ENCODE results near the gene CTDP1.
A peak's percentile ranks its signal among the peaks of the same experiment; 100 is the strongest.

Gene CTDP1

GRCh38 chr18:79784071-79784913 lies 104.7 kb downstream of the CTDP1 start:
- in situ Hi-C loops (cut with MboI; ENCODE audit: low pct_unique_long_range_greater_than_20kb, low sequenced_read_pairs) = no loop called here
- no peak for DNase-seq

DNA sequence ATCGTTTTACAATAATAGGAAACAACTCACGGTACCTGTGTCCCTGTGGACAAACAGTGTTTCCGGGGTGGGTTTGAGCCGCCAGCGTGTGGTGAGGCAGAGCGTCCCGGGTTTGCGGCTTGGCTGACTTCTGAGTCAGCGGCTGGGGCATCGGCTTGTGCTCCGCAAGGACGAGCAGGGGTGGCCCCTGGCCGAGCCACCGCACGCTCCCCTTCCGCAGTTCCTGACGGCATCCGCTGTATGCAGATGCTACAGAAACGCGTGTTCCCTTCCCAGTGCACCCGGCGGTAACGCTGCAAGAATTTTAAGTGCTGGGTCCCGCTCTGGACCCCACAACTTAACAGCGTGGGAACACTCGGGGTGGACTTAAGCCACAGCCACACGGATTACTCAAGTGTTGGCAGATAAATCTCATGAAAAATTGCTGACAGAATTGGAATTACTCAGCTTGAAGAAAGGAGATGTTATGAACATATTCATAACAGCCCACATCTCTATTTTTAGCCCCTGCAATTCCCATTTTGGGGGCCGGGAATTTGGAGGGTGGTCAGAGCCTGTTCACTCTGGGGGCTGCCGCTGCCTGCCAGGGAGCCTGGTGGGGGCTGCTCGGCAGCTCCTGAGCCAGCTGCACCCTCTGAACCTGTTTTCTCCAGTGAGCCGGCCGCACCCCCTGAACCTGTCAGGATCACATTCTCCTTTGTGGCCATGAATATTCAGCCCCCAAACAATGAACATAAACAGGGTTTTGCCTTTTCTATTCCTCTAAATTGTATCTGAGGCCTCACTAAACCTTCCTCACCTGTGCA lies 105.6 kb downstream of the CTDP1 start:
- in situ Hi-C loops (cut with MboI; ENCODE audit: low pct_unique_long_range_greater_than_20kb, low sequenced_read_pairs) = no loop called here
- no peak for DNase-seq

DNA sequence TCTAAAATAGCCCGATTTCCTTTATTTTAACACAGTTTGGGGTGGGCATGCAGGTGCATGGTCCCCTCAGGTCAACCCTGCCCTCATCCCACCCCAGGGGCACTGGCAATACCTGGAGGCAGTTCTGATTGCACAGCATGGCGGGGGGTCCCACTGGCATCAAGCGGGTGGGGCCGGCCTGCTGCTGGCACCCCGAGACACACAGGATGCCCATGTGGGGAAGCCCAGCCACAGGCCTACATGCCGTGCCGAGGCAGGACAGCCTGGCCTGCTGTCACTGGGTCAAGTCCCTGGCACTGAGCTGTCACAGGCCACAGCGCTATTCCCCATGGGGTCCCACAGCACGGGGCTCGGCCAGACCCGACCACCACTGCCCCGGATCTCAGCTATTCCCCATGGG lies 106.2 kb downstream of the CTDP1 start:
- in situ Hi-C loops (cut with MboI; ENCODE audit: low pct_unique_long_range_greater_than_20kb, low sequenced_read_pairs) = no loop called here
- DNase-seq = no peak

DNA sequence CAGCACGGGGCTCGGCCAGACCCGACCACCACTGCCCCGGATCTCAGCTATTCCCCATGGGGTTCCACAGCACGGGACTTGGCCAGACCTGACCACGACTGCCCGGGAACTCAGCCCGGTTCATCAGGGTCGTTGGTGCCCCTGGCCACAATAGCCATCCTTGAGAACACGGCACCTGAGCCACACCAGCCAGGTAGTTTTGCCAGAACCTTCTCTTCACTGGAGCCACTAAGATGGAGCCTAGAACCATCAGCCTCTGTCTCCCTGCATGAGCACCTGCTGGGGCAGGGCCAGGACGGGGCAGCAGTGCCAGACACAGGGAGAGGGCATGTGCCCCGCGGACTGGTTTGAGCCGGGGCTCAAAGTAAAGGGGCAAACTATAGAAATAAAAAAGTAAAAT lies 106.7 kb downstream of the CTDP1 start:
- DNase-seq = no peak
- in situ Hi-C loops (cut with MboI; ENCODE audit: low pct_unique_long_range_greater_than_20kb, low sequenced_read_pairs) = no loop called here

GRCh38 chr18:79786786-79787526 lies 107.4 kb downstream of the CTDP1 start:
- in situ Hi-C loops (cut with MboI; ENCODE audit: low pct_unique_long_range_greater_than_20kb, low sequenced_read_pairs) = no loop called here
- peak; percentile 59 for DNase-seq

DNA sequence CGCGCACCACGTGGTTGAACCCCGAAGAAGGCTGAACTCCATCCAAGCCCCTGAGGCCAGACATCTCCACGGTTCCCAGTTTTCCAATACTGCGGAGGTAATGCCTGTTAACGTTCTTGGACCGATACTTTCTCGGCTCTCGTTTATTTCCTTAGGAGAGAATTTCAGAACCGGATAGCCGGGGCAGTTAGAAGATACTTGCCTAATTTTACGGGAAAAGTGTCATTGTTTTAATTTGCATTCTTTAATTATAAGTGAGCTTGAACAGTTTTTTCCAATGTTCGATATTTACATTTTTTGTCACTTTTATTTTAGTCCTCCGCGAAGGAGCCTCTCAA lies 107.9 kb downstream of the CTDP1 start:
- in situ Hi-C loops (cut with MboI; ENCODE audit: low pct_unique_long_range_greater_than_20kb, low sequenced_read_pairs) = no loop called here
- DNase-seq = no peak

- in situ Hi-C loops (cut with MboI; ENCODE audit: low pct_unique_long_range_greater_than_20kb, low sequenced_read_pairs) = no loop called here
- DNase-seq = no peak
These were observed 108.5 kb downstream of the CTDP1 start for GRCh38 chr18:79787865-79788733.

- DNase-seq = no peak
- in situ Hi-C loops (cut with MboI; ENCODE audit: low pct_unique_long_range_greater_than_20kb, low sequenced_read_pairs) = no loop called here
These were observed 109.1 kb downstream of the CTDP1 start for GRCh38 chr18:79788734-79789085.

DNA sequence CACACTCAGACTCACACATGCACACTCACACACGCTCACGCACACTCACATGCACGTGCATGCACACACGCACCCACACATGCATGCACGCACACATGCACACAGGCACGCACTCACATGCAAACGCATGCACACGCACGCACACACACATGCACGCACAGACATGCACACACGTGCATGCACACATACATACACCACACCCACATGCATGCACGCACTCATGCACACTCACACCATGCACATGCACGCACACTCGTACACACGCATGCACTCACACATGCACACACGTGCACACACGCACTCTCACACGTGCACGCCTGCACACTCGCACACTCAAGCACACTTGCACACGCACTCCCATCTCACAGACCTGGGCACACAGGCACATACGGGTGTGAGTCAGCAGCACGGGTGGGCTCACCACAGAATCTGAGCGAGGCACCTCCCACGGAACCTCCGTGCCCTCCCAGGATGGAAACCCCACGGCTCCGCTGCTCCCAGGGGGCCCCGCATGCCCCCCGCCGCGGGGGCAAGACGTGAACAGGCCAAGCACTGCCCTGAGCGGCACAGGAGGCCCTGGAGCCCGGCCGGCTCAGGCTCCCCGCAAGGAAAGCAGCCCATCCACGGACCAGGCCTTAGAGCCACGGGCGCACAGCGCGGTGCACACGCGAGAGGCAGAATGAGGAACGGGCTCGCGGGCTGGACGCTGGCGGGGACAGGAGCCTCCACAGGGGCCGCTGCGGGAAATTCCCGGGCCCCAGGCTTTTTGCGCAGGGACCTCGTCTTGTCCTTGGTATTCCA lies 109.7 kb downstream of the CTDP1 start:
- in situ Hi-C loops (cut with MboI; ENCODE audit: low pct_unique_long_range_greater_than_20kb, low sequenced_read_pairs) = no loop called here
- no peak for DNase-seq

- DNase-seq = no peak
- in situ Hi-C loops (cut with MboI; ENCODE audit: low pct_unique_long_range_greater_than_20kb, low sequenced_read_pairs) = no loop called here
These were observed 110.6 kb downstream of the CTDP1 start for GRCh38 chr18:79789901-79790890.

- in situ Hi-C loops (cut with MboI; ENCODE audit: low pct_unique_long_range_greater_than_20kb, low sequenced_read_pairs) = no loop called here
- peak; percentile 94 for DNase-seq
These were observed 111.7 kb downstream of the CTDP1 start for GRCh38 chr18:79790996-79791972.

DNA sequence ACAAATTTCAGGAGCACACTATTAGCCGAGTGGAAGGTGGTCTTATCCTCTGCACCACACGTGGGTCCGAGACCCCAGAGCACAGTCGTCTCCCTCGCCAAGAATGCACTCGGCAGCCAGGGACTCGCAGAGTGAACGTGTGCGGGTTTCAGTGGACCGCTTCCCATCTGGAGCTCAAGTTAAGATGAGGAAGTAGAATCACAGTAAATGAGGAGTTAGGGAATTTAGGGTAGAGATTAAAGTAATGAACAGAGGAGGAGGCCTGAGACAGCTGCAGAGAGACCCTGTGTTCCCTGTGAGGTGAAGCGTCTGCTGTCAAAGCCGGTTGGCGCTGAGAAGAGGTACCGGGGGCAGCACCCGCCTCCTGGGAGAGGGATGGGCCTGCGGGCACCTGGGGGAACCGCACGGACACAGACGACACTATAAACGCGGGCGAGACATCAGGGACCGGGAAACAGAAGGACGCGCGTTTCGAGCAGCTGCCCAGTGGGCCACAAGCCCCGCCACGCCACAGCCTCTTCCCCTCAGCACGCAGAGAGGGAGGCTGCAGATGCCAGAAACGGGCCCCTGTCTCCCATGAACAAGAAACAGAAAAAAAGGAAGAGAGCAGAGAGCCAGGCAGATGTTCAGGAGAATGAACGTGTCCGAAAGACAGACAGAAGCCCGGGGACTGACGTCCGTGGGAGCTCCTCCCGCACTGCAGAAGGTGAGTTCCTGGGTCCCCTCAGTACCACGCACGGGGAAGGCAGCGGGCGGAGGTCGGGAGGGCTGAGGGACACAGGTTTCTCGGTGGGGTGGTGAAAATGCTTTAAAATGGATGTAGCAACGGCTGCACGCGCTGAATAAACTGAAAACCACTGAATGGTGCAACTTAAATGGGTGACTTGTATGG lies 112.7 kb downstream of the CTDP1 start:
- DNase-seq = no peak
- in situ Hi-C loops (cut with MboI; ENCODE audit: low pct_unique_long_range_greater_than_20kb, low sequenced_read_pairs) = no loop called here

GRCh38 chr18:79792988-79793355 lies 113.4 kb downstream of the CTDP1 start:
- peak; percentile 67 for DNase-seq
- in situ Hi-C loops (cut with MboI; ENCODE audit: low pct_unique_long_range_greater_than_20kb, low sequenced_read_pairs) = no loop called here

DNA sequence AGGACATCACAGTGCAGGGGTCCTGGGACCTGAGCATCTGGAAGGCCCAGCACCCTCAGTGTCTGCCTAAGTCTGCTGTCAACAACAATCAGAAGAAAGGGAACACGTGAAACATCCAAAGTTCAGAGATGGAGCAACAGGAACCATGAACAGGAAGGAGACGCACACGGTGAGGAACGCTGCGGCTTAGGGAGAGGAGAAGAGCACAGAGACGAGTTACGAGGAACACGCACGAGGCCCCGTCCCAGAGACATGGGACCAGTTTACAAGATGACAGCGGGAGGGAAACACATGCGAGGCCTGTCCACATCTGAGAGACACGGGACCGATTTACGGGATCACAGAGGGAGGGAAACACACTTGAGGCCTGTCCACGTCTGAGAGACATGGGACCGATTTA lies 115.2 kb downstream of the CTDP1 start:
- DNase-seq = no peak
- in situ Hi-C loops (cut with MboI; ENCODE audit: low pct_unique_long_range_greater_than_20kb, low sequenced_read_pairs) = no loop called here

DNA sequence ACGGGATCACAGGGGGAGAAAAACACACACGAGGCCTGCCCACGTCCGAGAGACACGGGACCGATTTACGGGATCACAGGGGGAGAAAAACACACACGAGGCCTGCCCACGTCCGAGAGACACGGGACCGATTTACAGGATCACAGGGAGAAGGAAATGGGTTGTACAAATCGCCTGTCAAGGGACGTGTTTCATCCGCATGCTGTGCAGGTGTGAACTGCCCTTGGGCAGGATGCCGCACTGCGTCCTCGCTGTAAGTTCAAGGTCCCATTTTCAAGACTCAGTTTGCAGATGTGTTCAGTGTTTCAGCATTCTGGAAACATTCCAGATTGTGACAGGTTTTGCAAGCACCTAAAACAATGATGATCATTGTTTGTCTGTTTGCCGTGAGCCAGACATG lies 115.8 kb downstream of the CTDP1 start:
- in situ Hi-C loops (cut with MboI; ENCODE audit: low pct_unique_long_range_greater_than_20kb, low sequenced_read_pairs) = no loop called here
- DNase-seq = no peak

All from KBM-7 (cell line).